GM23338 (cell line): Measurements from ENCODE around the gene IQCK. TPM values are rescaled to one million over a fixed set of nuclear protein-coding genes. Genes with fewer than 3 reads are reported as not detected.

Source experiments
- ATAC-seq: fragments of 200-7000 bp; cut with Tn5 transposase; 3 replicates; pipeline ENCODE4 v1.9.1; 2020
- DNase-seq: peaks from one replicate; pipeline ENCODE4 v3.0.0-alpha.2; 2015; ENCODE audit warnings: low spot score
- H2AFZ ChIP-seq: fragments of 200-600 bp; sonication (generic); 2 replicates; pipeline ENCODE4 v1.8.0; 2016; ENCODE audit warnings: antibody characterized with exemption, mild to moderate bottlenecking, moderate library complexity
- H3F3A ChIP-seq: fragments of 200-600 bp; sonication (generic); replicated peaks from 2 replicates; pipeline ENCODE4 v1.8.0; 2017; ENCODE audit warnings: antibody characterized with exemption, mixed run types, low read depth
- H3K27ac ChIP-seq: fragments of 200-600 bp; sonication (generic); 2 replicates; pipeline ENCODE4 v1.6.1; 2016; ENCODE audit warnings: low read depth
- H3K27me3 ChIP-seq: fragments of 200-600 bp; sonication (generic); 2 replicates; pipeline ENCODE4 v1.8.0; 2016; ENCODE audit warnings: mild to moderate bottlenecking, mixed run types, moderate library complexity; ENCODE audit not compliant: insufficient read depth
- H3K36me3 ChIP-seq: fragments of 200-600 bp; sonication (generic); 2 replicates; pipeline ENCODE4 v1.8.0; 2016; ENCODE audit warnings: mild to moderate bottlenecking; ENCODE audit not compliant: insufficient read depth
- H3K4me1 ChIP-seq: fragments of 200-600 bp; sonication (generic); 2 replicates; pipeline ENCODE4 v1.8.0; 2016; ENCODE audit warnings: mild to moderate bottlenecking, moderate library complexity; ENCODE audit not compliant: insufficient read depth
- H3K4me2 ChIP-seq: fragments of 200-600 bp; sonication (generic); 2 replicates; pipeline ENCODE4 v1.7.1; 2017; ENCODE audit warnings: mixed run types
- H3K4me3 ChIP-seq: fragments of 200-600 bp; sonication (generic); 2 replicates; pipeline ENCODE4 v1.6.1; 2016; ENCODE audit warnings: mixed run types
- H3K79me2 ChIP-seq: fragments of 200-600 bp; sonication (generic); replicated peaks from 2 replicates; pipeline ENCODE4 v1.8.0; 2017; ENCODE audit warnings: mild to moderate bottlenecking; ENCODE audit not compliant: insufficient read depth
- H3K9me2 ChIP-seq: fragments of 200-600 bp; sonication (generic); 2 replicates; pipeline ENCODE4 v1.8.0; 2017; ENCODE audit not compliant: insufficient read depth
- H4K20me1 ChIP-seq: fragments of 200-600 bp; sonication (generic); replicated peaks from 2 replicates; pipeline ENCODE4 v1.8.0; 2017; ENCODE audit warnings: mild to moderate bottlenecking; ENCODE audit not compliant: insufficient read depth
- H3K27ac Mint-ChIP-seq: 2 replicates; pipeline ENCODE4 v1.8.0; 2020; ENCODE audit warnings: inconsistent platforms, mild to moderate bottlenecking, moderate library complexity, mixed read lengths
- H3K27me3 Mint-ChIP-seq: 3 replicates; pipeline ENCODE4 v1.8.0; 2022; ENCODE audit warnings: low read depth, mild to moderate bottlenecking, moderate library complexity, mixed read lengths, inconsistent platforms; ENCODE audit not compliant: insufficient read depth, poor library complexity
- H3K36me3 Mint-ChIP-seq: 3 replicates; pipeline ENCODE4 v1.8.0; 2021; ENCODE audit warnings: low read depth, mild to moderate bottlenecking, inconsistent platforms, moderate library complexity, mixed read lengths
- H3K4me1 Mint-ChIP-seq: 3 replicates; pipeline ENCODE4 v1.8.0; 2020; ENCODE audit warnings: mild to moderate bottlenecking, inconsistent platforms, mixed read lengths
- H3K4me3 Mint-ChIP-seq: 3 replicates; pipeline ENCODE4 v1.8.0; 2021; ENCODE audit warnings: moderate library complexity, mild to moderate bottlenecking, inconsistent platforms, mixed read lengths
- H3K9me3 Mint-ChIP-seq: 3 replicates; pipeline ENCODE4 v1.8.0; 2020; ENCODE audit warnings: moderate library complexity, mild to moderate bottlenecking, inconsistent platforms, mixed read lengths
- CREB1 ChIP-seq: fragments of 250-450 bp; sonication (Bioruptor Pico); IDR thresholded peaks from 2 replicates; pipeline ENCODE4 v1.5.0; 2020; ENCODE audit warnings: low read depth, mild to moderate bottlenecking, moderate library complexity
- EZH2 ChIP-seq: fragments of 200-600 bp; sonication (generic); IDR thresholded peaks from one replicate; pipeline ENCODE4 v1.8.0; 2017; ENCODE audit warnings: antibody characterized with exemption, mild to moderate bottlenecking, low read depth; ENCODE audit not compliant: unreplicated experiment
- EZH2phosphoT487 ChIP-seq: fragments of 200-600 bp; sonication (generic); IDR thresholded peaks from one replicate; pipeline ENCODE4 v1.8.1; 2018; ENCODE audit warnings: antibody characterized with exemption; ENCODE audit not compliant: unreplicated experiment
- JUNB ChIP-seq: IDR thresholded peaks from one replicate; pipeline ENCODE4 v1.6.1; 2016; ENCODE audit warnings: antibody characterized with exemption; ENCODE audit not compliant: unreplicated experiment
- POLR2AphosphoS5 ChIP-seq: IDR thresholded peaks from 2 replicates; pipeline ENCODE4 v1.6.1; 2016; ENCODE audit warnings: antibody characterized with exemption, low read depth
- STAT1 ChIP-seq: IDR thresholded peaks from one replicate; pipeline ENCODE4 v1.6.1; 2016; ENCODE audit warnings: antibody characterized with exemption; ENCODE audit not compliant: unreplicated experiment
- ZNF114 ChIP-seq: fragments of 250-450 bp; sonication (Bioruptor Pico); IDR thresholded peaks from 2 replicates; pipeline ENCODE4 v1.5.0; 2020; ENCODE audit warnings: mild to moderate bottlenecking, moderate library complexity
- ZNF331 ChIP-seq: fragments of 250-450 bp; sonication (Bioruptor Pico); IDR thresholded peaks from 2 replicates; pipeline ENCODE4 v1.5.0; 2020; ENCODE audit warnings: low read depth, mild to moderate bottlenecking, moderate library complexity
- polyA plus RNA-seq: library from polyadenylated mRNA; unstranded; fragments of >200 nt; fragmentation: Nextera tagmentation; extraction: Ambion mirVana; gene quantifications from 2 replicates; pipeline ENCODE4 v1.2.1, GENCODE V29; 2016
- total RNA-seq: library from RNA; depleted of rRNA; stranded (reverse); fragments of >200 nt; shearing (Covaris generic); gene quantifications from 2 replicates; pipeline ENCODE4 v1.2.3, GENCODE V29; 2014
- TF ChIP-seq, protein P1 (sequence below): fragments of 250-450 bp; sonication (Bioruptor Pico); IDR thresholded peaks from 2 replicates; pipeline ENCODE4 v1.5.0; 2020; ENCODE audit warnings: mild to moderate bottlenecking, moderate library complexity
- TF ChIP-seq, protein P2 (sequence below): IDR thresholded peaks from one replicate; pipeline ENCODE4 v1.6.1; 2018; ENCODE audit warnings: antibody characterized with exemption; ENCODE audit not compliant: unreplicated experiment

IQCK gene
- total and polyA plus RNA-seq, 2 experiments from 2014 or later = 7.6 to 10.0 TPM

DNA sequence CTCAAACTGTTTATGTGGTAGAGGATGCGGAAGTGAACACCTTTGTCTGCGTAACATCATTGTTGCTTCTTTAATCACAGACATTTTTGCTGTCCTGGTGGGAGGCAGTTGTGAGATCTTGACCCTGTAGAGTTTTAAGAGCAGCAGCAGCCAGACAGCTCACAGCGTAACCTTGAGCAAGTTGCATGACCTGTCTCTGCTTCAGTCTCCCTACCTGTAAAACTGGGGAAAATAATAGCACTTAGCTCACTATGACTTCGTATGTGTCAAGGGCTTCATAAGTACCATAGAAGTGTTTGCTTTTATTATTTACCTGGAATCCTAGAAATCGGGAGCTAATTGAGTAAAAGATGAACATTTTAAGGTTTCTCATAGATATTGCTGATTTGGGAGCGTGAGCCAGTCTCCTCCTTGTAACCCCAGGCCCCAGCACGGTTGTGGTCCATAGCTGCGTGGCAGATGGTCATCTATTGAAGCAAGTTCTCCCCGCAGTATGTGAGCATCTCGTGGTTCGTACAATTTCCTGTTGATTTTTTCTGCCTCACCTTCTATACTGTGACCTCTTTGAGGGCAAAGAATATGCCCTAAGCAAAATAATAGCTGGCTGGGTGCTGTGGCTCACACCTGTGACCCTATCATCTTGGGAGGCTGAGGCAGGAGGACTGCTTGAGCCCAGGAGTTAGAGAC lies 132.2 kb downstream of the IQCK start (continued):
- TF ChIP-seq, protein P1, sequence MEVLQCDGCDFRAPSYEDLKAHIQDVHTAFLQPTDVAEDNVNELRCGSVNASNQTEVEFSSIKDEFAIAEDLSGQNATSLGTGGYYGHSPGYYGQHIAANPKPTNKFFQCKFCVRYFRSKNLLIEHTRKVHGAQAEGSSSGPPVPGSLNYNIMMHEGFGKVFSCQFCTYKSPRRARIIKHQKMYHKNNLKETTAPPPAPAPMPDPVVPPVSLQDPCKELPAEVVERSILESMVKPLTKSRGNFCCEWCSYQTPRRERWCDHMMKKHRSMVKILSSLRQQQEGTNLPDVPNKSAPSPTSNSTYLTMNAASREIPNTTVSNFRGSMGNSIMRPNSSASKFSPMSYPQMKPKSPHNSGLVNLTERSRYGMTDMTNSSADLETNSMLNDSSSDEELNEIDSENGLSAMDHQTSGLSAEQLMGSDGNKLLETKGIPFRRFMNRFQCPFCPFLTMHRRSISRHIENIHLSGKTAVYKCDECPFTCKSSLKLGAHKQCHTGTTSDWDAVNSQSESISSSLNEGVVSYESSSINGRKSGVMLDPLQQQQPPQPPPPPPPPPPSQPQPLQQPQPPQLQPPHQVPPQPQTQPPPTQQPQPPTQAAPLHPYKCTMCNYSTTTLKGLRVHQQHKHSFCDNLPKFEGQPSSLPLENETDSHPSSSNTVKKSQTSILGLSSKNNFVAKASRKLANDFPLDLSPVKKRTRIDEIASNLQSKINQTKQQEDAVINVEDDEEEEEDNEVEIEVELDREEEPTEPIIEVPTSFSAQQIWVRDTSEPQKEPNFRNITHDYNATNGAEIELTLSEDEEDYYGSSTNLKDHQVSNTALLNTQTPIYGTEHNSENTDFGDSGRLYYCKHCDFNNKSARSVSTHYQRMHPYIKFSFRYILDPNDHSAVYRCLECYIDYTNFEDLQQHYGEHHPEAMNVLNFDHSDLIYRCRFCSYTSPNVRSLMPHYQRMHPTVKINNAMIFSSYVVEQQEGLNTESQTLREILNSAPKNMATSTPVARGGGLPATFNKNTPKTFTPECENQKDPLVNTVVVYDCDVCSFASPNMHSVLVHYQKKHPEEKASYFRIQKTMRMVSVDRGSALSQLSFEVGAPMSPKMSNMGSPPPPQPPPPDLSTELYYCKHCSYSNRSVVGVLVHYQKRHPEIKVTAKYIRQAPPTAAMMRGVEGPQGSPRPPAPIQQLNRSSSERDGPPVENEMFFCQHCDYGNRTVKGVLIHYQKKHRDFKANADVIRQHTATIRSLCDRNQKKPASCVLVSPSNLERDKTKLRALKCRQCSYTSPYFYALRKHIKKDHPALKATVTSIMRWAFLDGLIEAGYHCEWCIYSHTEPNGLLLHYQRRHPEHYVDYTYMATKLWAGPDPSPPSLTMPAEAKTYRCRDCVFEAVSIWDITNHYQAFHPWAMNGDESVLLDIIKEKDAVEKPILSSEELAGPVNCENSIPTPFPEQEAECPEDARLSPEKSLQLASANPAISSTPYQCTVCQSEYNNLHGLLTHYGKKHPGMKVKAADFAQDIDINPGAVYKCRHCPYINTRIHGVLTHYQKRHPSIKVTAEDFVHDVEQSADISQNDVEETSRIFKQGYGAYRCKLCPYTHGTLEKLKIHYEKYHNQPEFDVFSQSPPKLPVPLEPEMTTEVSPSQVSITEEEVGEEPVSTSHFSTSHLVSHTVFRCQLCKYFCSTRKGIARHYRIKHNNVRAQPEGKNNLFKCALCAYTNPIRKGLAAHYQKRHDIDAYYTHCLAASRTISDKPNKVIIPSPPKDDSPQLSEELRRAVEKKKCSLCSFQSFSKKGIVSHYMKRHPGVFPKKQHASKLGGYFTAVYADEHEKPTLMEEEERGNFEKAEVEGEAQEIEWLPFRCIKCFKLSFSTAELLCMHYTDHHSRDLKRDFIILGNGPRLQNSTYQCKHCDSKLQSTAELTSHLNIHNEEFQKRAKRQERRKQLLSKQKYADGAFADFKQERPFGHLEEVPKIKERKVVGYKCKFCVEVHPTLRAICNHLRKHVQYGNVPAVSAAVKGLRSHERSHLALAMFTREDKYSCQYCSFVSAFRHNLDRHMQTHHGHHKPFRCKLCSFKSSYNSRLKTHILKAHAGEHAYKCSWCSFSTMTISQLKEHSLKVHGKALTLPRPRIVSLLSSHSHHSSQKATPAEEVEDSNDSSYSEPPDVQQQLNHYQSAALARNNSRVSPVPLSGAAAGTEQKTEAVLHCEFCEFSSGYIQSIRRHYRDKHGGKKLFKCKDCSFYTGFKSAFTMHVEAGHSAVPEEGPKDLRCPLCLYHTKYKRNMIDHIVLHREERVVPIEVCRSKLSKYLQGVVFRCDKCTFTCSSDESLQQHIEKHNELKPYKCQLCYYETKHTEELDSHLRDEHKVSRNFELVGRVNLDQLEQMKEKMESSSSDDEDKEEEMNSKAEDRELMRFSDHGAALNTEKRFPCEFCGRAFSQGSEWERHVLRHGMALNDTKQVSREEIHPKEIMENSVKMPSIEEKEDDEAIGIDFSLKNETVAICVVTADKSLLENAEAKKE = no peak
- TF ChIP-seq, protein P2, sequence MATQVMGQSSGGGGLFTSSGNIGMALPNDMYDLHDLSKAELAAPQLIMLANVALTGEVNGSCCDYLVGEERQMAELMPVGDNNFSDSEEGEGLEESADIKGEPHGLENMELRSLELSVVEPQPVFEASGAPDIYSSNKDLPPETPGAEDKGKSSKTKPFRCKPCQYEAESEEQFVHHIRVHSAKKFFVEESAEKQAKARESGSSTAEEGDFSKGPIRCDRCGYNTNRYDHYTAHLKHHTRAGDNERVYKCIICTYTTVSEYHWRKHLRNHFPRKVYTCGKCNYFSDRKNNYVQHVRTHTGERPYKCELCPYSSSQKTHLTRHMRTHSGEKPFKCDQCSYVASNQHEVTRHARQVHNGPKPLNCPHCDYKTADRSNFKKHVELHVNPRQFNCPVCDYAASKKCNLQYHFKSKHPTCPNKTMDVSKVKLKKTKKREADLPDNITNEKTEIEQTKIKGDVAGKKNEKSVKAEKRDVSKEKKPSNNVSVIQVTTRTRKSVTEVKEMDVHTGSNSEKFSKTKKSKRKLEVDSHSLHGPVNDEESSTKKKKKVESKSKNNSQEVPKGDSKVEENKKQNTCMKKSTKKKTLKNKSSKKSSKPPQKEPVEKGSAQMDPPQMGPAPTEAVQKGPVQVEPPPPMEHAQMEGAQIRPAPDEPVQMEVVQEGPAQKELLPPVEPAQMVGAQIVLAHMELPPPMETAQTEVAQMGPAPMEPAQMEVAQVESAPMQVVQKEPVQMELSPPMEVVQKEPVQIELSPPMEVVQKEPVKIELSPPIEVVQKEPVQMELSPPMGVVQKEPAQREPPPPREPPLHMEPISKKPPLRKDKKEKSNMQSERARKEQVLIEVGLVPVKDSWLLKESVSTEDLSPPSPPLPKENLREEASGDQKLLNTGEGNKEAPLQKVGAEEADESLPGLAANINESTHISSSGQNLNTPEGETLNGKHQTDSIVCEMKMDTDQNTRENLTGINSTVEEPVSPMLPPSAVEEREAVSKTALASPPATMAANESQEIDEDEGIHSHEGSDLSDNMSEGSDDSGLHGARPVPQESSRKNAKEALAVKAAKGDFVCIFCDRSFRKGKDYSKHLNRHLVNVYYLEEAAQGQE = no peak
- TF ChIP-seq ZNF331 (CRISPR knock-in tag) = no peak

DNA sequence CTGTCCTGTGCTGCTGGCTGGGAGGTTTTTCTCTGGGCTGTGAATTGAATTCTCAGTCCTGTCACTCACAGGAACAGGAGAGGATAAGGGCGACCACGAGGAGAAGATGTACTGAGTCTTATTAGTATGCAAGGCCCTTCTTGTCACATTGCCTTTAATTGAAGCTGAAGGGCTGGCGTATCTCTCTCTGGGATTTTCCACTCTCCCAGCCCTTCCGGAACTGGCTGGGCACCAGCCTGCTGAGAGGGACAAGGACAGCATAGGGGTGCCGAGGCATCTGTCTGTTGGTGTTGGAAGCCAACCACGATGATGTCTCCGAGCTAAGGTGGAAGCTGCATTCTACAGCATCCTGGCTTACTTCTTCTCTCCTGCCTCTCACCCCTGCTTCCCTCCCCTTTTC lies 133.4 kb downstream of the IQCK start:
- Histone ChIP-seq H3K27ac (no peak overlapping the region), H3K4me2 (no peak overlapping the region), H3K79me2 (no peaks in the 10 kb centered on the region), H3K4me3 (no peak overlapping the region), H3K36me3 (no peaks in the 10 kb centered on the region), H3K4me1 (peaks cover 50% of the 10 kb centered on the region), H2AFZ (no peak overlapping the region), H3K9me2 (no peaks in the 10 kb centered on the region), H4K20me1 (no peaks in the 10 kb centered on the region), H3F3A (0 out of 2 replicates have a peak, but pooled peaks cover 10% of the 10 kb centered on the region), H3K27me3 (no peaks in the 10 kb centered on the region)
- Mint-ChIP-seq H3K36me3 (peaks cover 11% of the 10 kb centered on the region), H3K4me3 (no peak overlapping the region), H3K4me1 (peaks cover 54% of the 10 kb centered on the region), H3K27ac (no peak overlapping the region), H3K27me3 (peaks cover 13% of the 10 kb centered on the region), H3K9me3 (no peaks in the 10 kb centered on the region; the same call in 2 of the 3 replicates)
- no peak for ATAC-seq
- no peak for TF ChIP-seq ZNF114
- TF ChIP-seq, protein P2 = no peak
- no peak for TF ChIP-seq JUNB
- TF ChIP-seq ZNF331 (CRISPR knock-in tag) = no peak
- TF ChIP-seq STAT1 = no peak
- TF ChIP-seq POLR2AphosphoS5 = no peak
- TF ChIP-seq CREB1 (CRISPR knock-in tag) = no peak
- TF ChIP-seq EZH2phosphoT487 = no peak
- TF ChIP-seq EZH2 = no peak
- DNase-seq = no peak
